ENCODE data around the gene APLP2. TPM values are rescaled to one million over a fixed set of nuclear protein-coding genes. Genes with fewer than 3 reads are reported as not detected.
A peak's percentile ranks its signal among the peaks of the same experiment; 100 is the strongest.

Gene APLP2
- total and polyA plus RNA-seq, 2 of the 13 experiments (the other 11 are each of a cell fraction or from before 2014, with no cell fraction given), result 315 to 594 TPM

DNA sequence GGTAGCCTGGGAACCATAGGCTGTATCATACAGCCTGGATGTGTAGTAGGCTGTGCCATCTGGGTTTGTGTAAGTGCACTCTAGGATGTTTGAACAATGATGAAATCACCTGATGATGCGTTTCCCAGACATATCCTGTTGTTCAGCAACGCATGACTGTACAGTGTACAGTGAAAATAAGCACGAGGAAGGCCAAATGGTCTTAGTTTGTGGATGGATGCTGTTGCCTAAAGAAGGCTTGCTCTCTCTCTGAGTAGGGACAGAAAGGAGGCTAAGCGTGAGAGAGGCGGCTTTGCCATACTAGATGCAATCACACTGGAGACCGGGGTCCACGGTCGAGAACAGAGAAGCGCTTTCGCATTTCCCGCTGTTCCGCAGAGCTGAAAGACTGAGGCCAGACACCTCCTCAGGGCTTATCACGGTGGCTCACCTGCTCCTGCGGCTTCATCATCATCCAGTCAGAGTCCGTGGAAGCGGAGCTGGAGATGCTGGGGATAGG is 27.6 kb upstream of the APLP2 start (continued):
- TF ChIP-seq, protein P1, sequence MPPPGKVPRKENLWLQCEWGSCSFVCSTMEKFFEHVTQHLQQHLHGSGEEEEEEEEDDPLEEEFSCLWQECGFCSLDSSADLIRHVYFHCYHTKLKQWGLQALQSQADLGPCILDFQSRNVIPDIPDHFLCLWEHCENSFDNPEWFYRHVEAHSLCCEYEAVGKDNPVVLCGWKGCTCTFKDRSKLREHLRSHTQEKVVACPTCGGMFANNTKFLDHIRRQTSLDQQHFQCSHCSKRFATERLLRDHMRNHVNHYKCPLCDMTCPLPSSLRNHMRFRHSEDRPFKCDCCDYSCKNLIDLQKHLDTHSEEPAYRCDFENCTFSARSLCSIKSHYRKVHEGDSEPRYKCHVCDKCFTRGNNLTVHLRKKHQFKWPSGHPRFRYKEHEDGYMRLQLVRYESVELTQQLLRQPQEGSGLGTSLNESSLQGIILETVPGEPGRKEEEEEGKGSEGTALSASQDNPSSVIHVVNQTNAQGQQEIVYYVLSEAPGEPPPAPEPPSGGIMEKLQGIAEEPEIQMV (CRISPR knock-in tag; IDR thresholded peaks at IDR 0.05; ENCODE audit: low read depth), result no peak
- no peak for TF ChIP-seq ZNF160 (CRISPR knock-in tag; IDR thresholded peaks at IDR 0.05)
- TF ChIP-seq, protein P2, sequence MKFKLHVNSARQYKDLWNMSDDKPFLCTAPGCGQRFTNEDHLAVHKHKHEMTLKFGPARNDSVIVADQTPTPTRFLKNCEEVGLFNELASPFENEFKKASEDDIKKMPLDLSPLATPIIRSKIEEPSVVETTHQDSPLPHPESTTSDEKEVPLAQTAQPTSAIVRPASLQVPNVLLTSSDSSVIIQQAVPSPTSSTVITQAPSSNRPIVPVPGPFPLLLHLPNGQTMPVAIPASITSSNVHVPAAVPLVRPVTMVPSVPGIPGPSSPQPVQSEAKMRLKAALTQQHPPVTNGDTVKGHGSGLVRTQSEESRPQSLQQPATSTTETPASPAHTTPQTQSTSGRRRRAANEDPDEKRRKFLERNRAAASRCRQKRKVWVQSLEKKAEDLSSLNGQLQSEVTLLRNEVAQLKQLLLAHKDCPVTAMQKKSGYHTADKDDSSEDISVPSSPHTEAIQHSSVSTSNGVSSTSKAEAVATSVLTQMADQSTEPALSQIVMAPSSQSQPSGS (CRISPR knock-in tag; IDR thresholded peaks at IDR 0.05), result 0 out of 2 replicates have a peak, but pooled peaks have one; percentile 20
- TF ChIP-seq, protein P3, sequence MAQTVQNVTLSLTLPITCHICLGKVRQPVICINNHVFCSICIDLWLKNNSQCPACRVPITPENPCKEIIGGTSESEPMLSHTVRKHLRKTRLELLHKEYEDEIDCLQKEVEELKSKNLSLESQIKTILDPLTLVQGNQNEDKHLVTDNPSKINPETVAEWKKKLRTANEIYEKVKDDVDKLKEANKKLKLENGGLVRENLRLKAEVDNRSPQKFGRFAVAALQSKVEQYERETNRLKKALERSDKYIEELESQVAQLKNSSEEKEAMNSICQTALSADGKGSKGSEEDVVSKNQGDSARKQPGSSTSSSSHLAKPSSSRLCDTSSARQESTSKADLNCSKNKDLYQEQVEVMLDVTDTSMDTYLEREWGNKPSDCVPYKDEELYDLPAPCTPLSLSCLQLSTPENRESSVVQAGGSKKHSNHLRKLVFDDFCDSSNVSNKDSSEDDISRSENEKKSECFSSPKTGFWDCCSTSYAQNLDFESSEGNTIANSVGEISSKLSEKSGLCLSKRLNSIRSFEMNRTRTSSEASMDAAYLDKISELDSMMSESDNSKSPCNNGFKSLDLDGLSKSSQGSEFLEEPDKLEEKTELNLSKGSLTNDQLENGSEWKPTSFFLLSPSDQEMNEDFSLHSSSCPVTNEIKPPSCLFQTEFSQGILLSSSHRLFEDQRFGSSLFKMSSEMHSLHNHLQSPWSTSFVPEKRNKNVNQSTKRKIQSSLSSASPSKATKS (CRISPR knock-in tag; IDR thresholded peaks at IDR 0.05), result no peak
- TF ChIP-seq, protein P4, sequence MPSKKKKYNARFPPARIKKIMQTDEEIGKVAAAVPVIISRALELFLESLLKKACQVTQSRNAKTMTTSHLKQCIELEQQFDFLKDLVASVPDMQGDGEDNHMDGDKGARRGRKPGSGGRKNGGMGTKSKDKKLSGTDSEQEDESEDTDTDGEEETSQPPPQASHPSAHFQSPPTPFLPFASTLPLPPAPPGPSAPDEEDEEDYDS (CRISPR knock-in tag; IDR thresholded peaks at IDR 0.05), result peak; percentile 45; the same call in 1 of the 2 replicates
- no peak for TF ChIP-seq NR2F6 (IDR thresholded peaks at IDR 0.05)
- 0 out of 2 replicates have a peak, but pooled peaks have one; percentile 37 for TF ChIP-seq NR2F6 (CRISPR knock-in tag; IDR thresholded peaks at IDR 0.05)
- TF ChIP-seq, protein P5, sequence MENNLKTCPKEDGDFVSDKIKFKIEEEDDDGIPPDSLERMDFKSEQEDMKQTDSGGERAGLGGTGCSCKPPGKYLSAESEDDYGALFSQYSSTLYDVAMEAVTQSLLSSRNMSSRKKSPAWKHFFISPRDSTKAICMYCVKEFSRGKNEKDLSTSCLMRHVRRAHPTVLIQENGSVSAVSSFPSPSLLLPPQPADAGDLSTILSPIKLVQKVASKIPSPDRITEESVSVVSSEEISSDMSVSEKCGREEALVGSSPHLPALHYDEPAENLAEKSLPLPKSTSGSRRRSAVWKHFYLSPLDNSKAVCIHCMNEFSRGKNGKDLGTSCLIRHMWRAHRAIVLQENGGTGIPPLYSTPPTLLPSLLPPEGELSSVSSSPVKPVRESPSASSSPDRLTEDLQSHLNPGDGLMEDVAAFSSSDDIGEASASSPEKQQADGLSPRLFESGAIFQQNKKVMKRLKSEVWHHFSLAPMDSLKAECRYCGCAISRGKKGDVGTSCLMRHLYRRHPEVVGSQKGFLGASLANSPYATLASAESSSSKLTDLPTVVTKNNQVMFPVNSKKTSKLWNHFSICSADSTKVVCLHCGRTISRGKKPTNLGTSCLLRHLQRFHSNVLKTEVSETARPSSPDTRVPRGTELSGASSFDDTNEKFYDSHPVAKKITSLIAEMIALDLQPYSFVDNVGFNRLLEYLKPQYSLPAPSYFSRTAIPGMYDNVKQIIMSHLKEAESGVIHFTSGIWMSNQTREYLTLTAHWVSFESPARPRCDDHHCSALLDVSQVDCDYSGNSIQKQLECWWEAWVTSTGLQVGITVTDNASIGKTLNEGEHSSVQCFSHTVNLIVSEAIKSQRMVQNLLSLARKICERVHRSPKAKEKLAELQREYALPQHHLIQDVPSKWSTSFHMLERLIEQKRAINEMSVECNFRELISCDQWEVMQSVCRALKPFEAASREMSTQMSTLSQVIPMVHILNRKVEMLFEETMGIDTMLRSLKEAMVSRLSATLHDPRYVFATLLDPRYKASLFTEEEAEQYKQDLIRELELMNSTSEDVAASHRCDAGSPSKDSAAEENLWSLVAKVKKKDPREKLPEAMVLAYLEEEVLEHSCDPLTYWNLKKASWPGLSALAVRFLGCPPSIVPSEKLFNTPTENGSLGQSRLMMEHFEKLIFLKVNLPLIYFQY (CRISPR knock-in tag; IDR thresholded peaks at IDR 0.05; ENCODE audit: borderline replicate concordance), result no peak
- TF ChIP-seq, protein P6, sequence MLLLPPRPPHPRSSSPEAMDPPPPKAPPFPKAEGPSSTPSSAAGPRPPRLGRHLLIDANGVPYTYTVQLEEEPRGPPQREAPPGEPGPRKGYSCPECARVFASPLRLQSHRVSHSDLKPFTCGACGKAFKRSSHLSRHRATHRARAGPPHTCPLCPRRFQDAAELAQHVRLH (CRISPR knock-in tag; IDR thresholded peaks at IDR 0.05; ENCODE audit: borderline replicate concordance, low read depth), result 0 out of 2 replicates have a peak, but pooled peaks have one; percentile 46
- peak; percentile 87 for TF ChIP-seq CEBPB (IDR thresholded peaks at IDR 0.05; ENCODE audit: borderline replicate concordance, low read depth, low read length)
- TF ChIP-seq, protein P7, sequence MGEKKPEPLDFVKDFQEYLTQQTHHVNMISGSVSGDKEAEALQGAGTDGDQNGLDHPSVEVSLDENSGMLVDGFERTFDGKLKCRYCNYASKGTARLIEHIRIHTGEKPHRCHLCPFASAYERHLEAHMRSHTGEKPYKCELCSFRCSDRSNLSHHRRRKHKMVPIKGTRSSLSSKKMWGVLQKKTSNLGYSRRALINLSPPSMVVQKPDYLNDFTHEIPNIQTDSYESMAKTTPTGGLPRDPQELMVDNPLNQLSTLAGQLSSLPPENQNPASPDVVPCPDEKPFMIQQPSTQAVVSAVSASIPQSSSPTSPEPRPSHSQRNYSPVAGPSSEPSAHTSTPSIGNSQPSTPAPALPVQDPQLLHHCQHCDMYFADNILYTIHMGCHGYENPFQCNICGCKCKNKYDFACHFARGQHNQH (CRISPR knock-in tag; IDR thresholded peaks at IDR 0.05), result peak; percentile 55; the same call in 1 of the 2 replicates
- no peak for TF ChIP-seq CREM (IDR thresholded peaks at IDR 0.05)
- no peak for TF ChIP-seq CREM (CRISPR knock-in tag; IDR thresholded peaks at IDR 0.05)
- TF ChIP-seq ZNF879 (CRISPR knock-in tag; IDR thresholded peaks at IDR 0.05), result no peak
- TF ChIP-seq IRF2 (CRISPR knock-in tag; IDR thresholded peaks at IDR 0.05), result 0 out of 2 replicates have a peak, but pooled peaks have one; percentile 37
- TF ChIP-seq, protein P8, sequence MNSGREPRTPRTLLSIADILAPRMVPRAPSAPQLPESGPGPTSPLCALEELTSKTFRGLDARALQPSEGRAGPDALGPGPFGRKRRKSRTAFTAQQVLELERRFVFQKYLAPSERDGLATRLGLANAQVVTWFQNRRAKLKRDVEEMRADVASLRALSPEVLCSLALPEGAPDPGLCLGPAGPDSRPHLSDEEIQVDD (CRISPR knock-in tag; IDR thresholded peaks at IDR 0.05; ENCODE audit: borderline replicate concordance), result no peak
- TF ChIP-seq RNF2 (conservative IDR thresholded peaks at IDR 0.05; ENCODE audit: low read depth), result peak; percentile 57; the same call in 1 of the 2 replicates
- TF ChIP-seq NFYB (CRISPR knock-in tag; IDR thresholded peaks at IDR 0.05), result no peak
- TF ChIP-seq GATAD1 (CRISPR knock-in tag; IDR thresholded peaks at IDR 0.05), result 0 out of 2 replicates have a peak, but pooled peaks have one; percentile 26

All from HepG2 (cell line).